ENCODE data around the gene NCEH1. TPM values are rescaled to one million over a fixed set of nuclear protein-coding genes. Genes with fewer than 3 reads are reported as not detected.

The NCEH1 gene
- total and polyA plus RNA-seq, 9 of the 15 experiments (the other 6 are each of a cell fraction or from before 2014, with no cell fraction given), result 1.3 to 5.0 (median 2.8) TPM

- FAIRE-seq (no peak), ATAC-seq (no peak), DNase-seq (ENCODE audit: extremely low read depth in 1 of 4, low spot score in 3 of 4) (no peak)
- Histone ChIP-seq H3K9me1 (ENCODE audit: control insufficient read depth, insufficient read depth, low read length) (no peaks in the 10 kb centered on the region), H3K36me3 (ENCODE audit: control insufficient read depth, insufficient read depth, low read length) (no peaks in the 10 kb centered on the region), H2AFZ (ENCODE audit: low read depth, low read length) (no peak overlapping the region), H3K9me3 (replicated peaks; ENCODE audit: control insufficient read depth, insufficient read depth, low read depth, low read length) (no peaks in the 10 kb centered on the region), H3K27ac (ENCODE audit: extremely low read depth, low read depth, low read length) (no peak overlapping the region), H3K4me1 (replicated peaks in 1 of 2; ENCODE audit: control insufficient read depth in 2 of 2, insufficient read depth in 2 of 2, low read length in 2 of 2) (no peaks in the 10 kb centered on the region), H3K4me2 (ENCODE audit: insufficient read depth, low read length) (no peak overlapping the region), H3K79me2 (ENCODE audit: control insufficient read depth, insufficient read depth, low read length) (no peaks in the 10 kb centered on the region), H3K27me3 (ENCODE audit: control insufficient read depth in 2 of 2, insufficient read depth in 2 of 2, low read length in 2 of 2) (no peaks in the 10 kb centered on the region), H3K4me3 (no peak overlapping the region), H3K9ac (ENCODE audit: insufficient read depth in 1 of 2, low read depth in 2 of 2, low read length in 2 of 2) (no peak overlapping the region), H4K20me1 (replicated peaks; ENCODE audit: control insufficient read depth, insufficient read depth, low read length) (no peaks in the 10 kb centered on the region)
- WGBS (ENCODE audit: insufficient coverage, low coverage, missing lambda C conversion rate), result 33% methylated on average over 3 of the region's 3 CpGs
- no peak for TF ChIP-seq ZFX (CRISPR knock-in tag; IDR thresholded peaks at IDR 0.05)
- TF ChIP-seq KLF16 (IDR thresholded peaks at IDR 0.05), result no peak
- no peak for TF ChIP-seq CXXC5 (CRISPR knock-in tag; IDR thresholded peaks at IDR 0.05)
- TF ChIP-seq CREB5 (CRISPR knock-in tag; IDR thresholded peaks at IDR 0.05), result no peak
- TF ChIP-seq HNRNPUL1 (IDR thresholded peaks at IDR 0.05; ENCODE audit: low read length), result no peak
- intact Hi-C loops (cut with micrococcal nuclease) (no loop called here), in situ Hi-C loops (cut with MboI) (loop anchor here (25.0 kb wide), 1 partner anchor 1664 kb away; no protein-coding TSS in a partner anchor)
- ChIA-PET POLR2A (interaction anchor here (1.8 kb wide), 1 partner anchor 10 kb away, joined by 4 read pairs; no protein-coding TSS in a partner anchor), CTCF (ENCODE audit: low intra/inter-chr PET ratio) (no interaction called here)
- no TSS peak for BruUV-seq (replicated peaks)
Measured at GRCh38 chr3:172626021-172626640, 84.7 kb downstream of the NCEH1 start.
